Rectal smooth muscle tissue (tissue), 1 donor: ENCODE data around the gene SIX5.

Source experiments
- H3K27ac ChIP-seq: one replicate; pipeline ENCODE4 v1.7.0; 2013; ENCODE audit warnings: low read depth, low read length, inconsistent platforms
- H3K27me3 ChIP-seq: one replicate; pipeline ENCODE4 v1.7.0; 2013; ENCODE audit warnings: low read length; ENCODE audit not compliant: control insufficient read depth, insufficient read depth
- H3K36me3 ChIP-seq: one replicate; pipeline ENCODE4 v1.7.0; 2013; ENCODE audit warnings: low read length; ENCODE audit not compliant: control insufficient read depth, insufficient read depth
- H3K4me1 ChIP-seq: one replicate; pipeline ENCODE4 v1.7.0; 2013; ENCODE audit warnings: low read length; ENCODE audit not compliant: control insufficient read depth, insufficient read depth
- H3K4me3 ChIP-seq: one replicate; pipeline ENCODE4 v1.7.0; 2013; ENCODE audit warnings: low read length
- H3K9ac ChIP-seq: one replicate; pipeline ENCODE4 v1.7.0; 2013; ENCODE audit warnings: low read length

SIX5 gene

GRCh38 chr19:45789035-45789786 is 20.2 kb upstream of the SIX5 start:
- H3K36me3 ChIP-seq: peaks cover 29% of the 10 kb centered on the region
- no peaks in the 10 kb centered on the region for H3K27me3 ChIP-seq
- H3K27ac ChIP-seq: no peak overlapping the region
- H3K9ac ChIP-seq: no peak overlapping the region
- H3K4me1 ChIP-seq: peaks cover 20% of the 10 kb centered on the region
- H3K4me3 ChIP-seq: no peak overlapping the region

- Histone ChIP-seq H3K4me1 (peaks cover 28% of the 10 kb centered on the region), H3K4me3 (no peak overlapping the region), H3K9ac (no peak overlapping the region), H3K27me3 (no peaks in the 10 kb centered on the region), H3K27ac (no peak overlapping the region), H3K36me3 (peaks cover 29% of the 10 kb centered on the region)
Observed at GRCh38 chr19:45786533-45786894, 17.5 kb upstream of the SIX5 start.

GRCh38 chr19:45785781-45786532 is 16.9 kb upstream of the SIX5 start:
- H3K27ac ChIP-seq: no peak overlapping the region
- H3K27me3 ChIP-seq: no peaks in the 10 kb centered on the region
- H3K4me1 ChIP-seq: peaks cover 25% of the 10 kb centered on the region
- H3K36me3 ChIP-seq: peaks cover 28% of the 10 kb centered on the region
- no peak overlapping the region for H3K4me3 ChIP-seq
- no peak overlapping the region for H3K9ac ChIP-seq

GRCh38 chr19:45785097-45785496 is 16.0 kb upstream of the SIX5 start:
- Histone ChIP-seq H3K4me3 (no peak overlapping the region), H3K36me3 (peaks cover 26% of the 10 kb centered on the region), H3K9ac (no peak overlapping the region), H3K27ac (peak overlapping the region; percentile 94), H3K4me1 (peaks cover 27% of the 10 kb centered on the region), H3K27me3 (no peaks in the 10 kb centered on the region)

- peaks cover 32% of the 10 kb centered on the region for H3K4me1 ChIP-seq
- peak overlapping the region; percentile 94 for H3K27ac ChIP-seq
- H3K4me3 ChIP-seq: no peak overlapping the region
- H3K27me3 ChIP-seq: no peaks in the 10 kb centered on the region
- H3K9ac ChIP-seq: no peak overlapping the region
- H3K36me3 ChIP-seq: peaks cover 22% of the 10 kb centered on the region
Observed at GRCh38 chr19:45784096-45784495, 15.0 kb upstream of the SIX5 start.

GRCh38 chr19:45782820-45783785 is 14.1 kb upstream of the SIX5 start:
- Histone ChIP-seq H3K9ac (no peak overlapping the region), H3K4me1 (peaks cover 32% of the 10 kb centered on the region), H3K27ac (peak overlapping the region; percentile 94), H3K36me3 (peaks cover 16% of the 10 kb centered on the region), H3K27me3 (no peaks in the 10 kb centered on the region), H3K4me3 (peak overlapping the region; percentile 61)

GRCh38 chr19:45782162-45782691 is 13.2 kb upstream of the SIX5 start, which contains the start of gene DMPK:
TSS of gene DMPK (minus strand) at chr19:45782490. CDS start at chr19:45782352, 138 bp downstream.
- H3K9ac ChIP-seq: peak within 1 kb of the TSS; percentile 40
- peaks cover 22% of the 10 kb centered on the region for H3K36me3 ChIP-seq
- H3K4me3 ChIP-seq: peak within 1 kb of the TSS; percentile 84
- peak within 1 kb of the TSS; percentile 94 for H3K27ac ChIP-seq
- H3K27me3 ChIP-seq: no peaks in the 10 kb centered on the region
- H3K4me1 ChIP-seq: peaks cover 32% of the 10 kb centered on the region

- Histone ChIP-seq H3K27ac (peak overlapping the region; percentile 94), H3K36me3 (peaks cover 22% of the 10 kb centered on the region), H3K4me1 (peaks cover 32% of the 10 kb centered on the region), H3K27me3 (no peaks in the 10 kb centered on the region), H3K4me3 (peak overlapping the region; percentile 84), H3K9ac (peak overlapping the region; percentile 40)
Observed at GRCh38 chr19:45781214-45782161, 12.4 kb upstream of the SIX5 start.

- no peaks in the 10 kb centered on the region for H3K27me3 ChIP-seq
- H3K27ac ChIP-seq: peak overlapping the region; percentile 94
- H3K4me3 ChIP-seq: peak overlapping the region; percentile 84
- H3K4me1 ChIP-seq: peaks cover 32% of the 10 kb centered on the region
- H3K36me3 ChIP-seq: peaks cover 18% of the 10 kb centered on the region
- H3K9ac ChIP-seq: peak overlapping the region; percentile 32
Observed at GRCh38 chr19:45780448-45781213, 11.6 kb upstream of the SIX5 start.

GRCh38 chr19:45780146-45780447 is 11.0 kb upstream of the SIX5 start:
- peaks cover 31% of the 10 kb centered on the region for H3K4me1 ChIP-seq
- no peak overlapping the region for H3K9ac ChIP-seq
- peak overlapping the region; percentile 84 for H3K4me3 ChIP-seq
- H3K27me3 ChIP-seq: no peaks in the 10 kb centered on the region
- H3K36me3 ChIP-seq: peaks cover 14% of the 10 kb centered on the region
- peak overlapping the region; percentile 94 for H3K27ac ChIP-seq
